CD14-positive monocyte (primary cell): ENCODE measurements around the gene GTF2F2. TPM values are rescaled to one million over a fixed set of nuclear protein-coding genes. Genes with fewer than 3 reads are reported as not detected.

Experiments
- DNase-seq, 3 donors: peaks; one replicate each; pipeline ENCODE4 v3.0.0-alpha.2; 2011 to 2022
- H2AFZ ChIP-seq: 2 replicates; pipeline ENCODE4 v1.6.0; 2012; ENCODE audit warnings: mild to moderate bottlenecking, low read depth, low read length, inconsistent platforms; ENCODE audit not compliant: insufficient read depth, poor library complexity, severe bottlenecking
- H3K27ac ChIP-seq, 2 donors: 1 replicate in 1 of 2; 2 replicates in 1 of 2; pipeline ENCODE4 v1.5.1; 2012 to 2013; ENCODE audit warnings: low read length in 2 of 2, control low read depth in 1 of 2, inconsistent platforms in 1 of 2, low read depth in 1 of 2, mild to moderate bottlenecking in 1 of 2
- H3K27me3 ChIP-seq, 2 donors: one replicate each; pipeline versions ENCODE4 v1.6.0 to v1.6.1; 2011 to 2013; ENCODE audit warnings: low read length in 2 of 2; ENCODE audit not compliant: control insufficient read depth in 2 of 2, insufficient read depth in 2 of 2
- H3K36me3 ChIP-seq, 2 donors: replicated peaks in 1 of 2; 1 replicate in 1 of 2; 2 replicates in 1 of 2; pipeline versions ENCODE4 v1.5.1 to v1.6.1; 2012 to 2013; ENCODE audit warnings: low read length in 2 of 2, control low read depth in 1 of 2, inconsistent platforms in 1 of 2, mild to moderate bottlenecking in 1 of 2; ENCODE audit not compliant: insufficient read depth in 2 of 2, control insufficient read depth in 1 of 2
- H3K4me1 ChIP-seq, 2 donors: 1 replicate in 1 of 2; 2 replicates in 1 of 2; pipeline versions ENCODE4 v1.5.1 to v1.6.1; 2012 to 2013; ENCODE audit warnings: low read length in 2 of 2, control low read depth in 1 of 2, inconsistent platforms in 1 of 2, mild to moderate bottlenecking in 1 of 2, moderate library complexity in 1 of 2; ENCODE audit not compliant: insufficient read depth in 2 of 2, control insufficient read depth in 1 of 2
- H3K4me2 ChIP-seq: replicated peaks from 2 replicates; pipeline ENCODE3; 2012; ENCODE audit warnings: low read length, moderate library complexity, mild to moderate bottlenecking; ENCODE audit not compliant: poor library complexity, severe bottlenecking; ENCODE audit errors: extremely low read depth
- H3K4me3 ChIP-seq, 3 experiments: fragments of 200-600 bp in 1 of 3; sonication (generic) in 1 of 3; replicated peaks in 1 of 3; 1 replicate in 2 of 3; 2 replicates in 1 of 3; pipeline ENCODE4 v1.5.1; 2011 to 2013; ENCODE audit warnings: low read length in 3 of 3, mild to moderate bottlenecking in 3 of 3, control low read depth in 2 of 3, low read depth in 2 of 3, inconsistent platforms in 1 of 3, moderate library complexity in 1 of 3
- H3K79me2 ChIP-seq: 2 replicates; pipeline ENCODE4 v1.6.0; 2012; ENCODE audit warnings: mild to moderate bottlenecking, control low read depth, inconsistent platforms, low read length, moderate library complexity; ENCODE audit not compliant: insufficient read depth
- H3K9ac ChIP-seq: 2 replicates; pipeline ENCODE4 v1.6.0; 2017; ENCODE audit warnings: low read length, mild to moderate bottlenecking; ENCODE audit not compliant: insufficient read depth, poor library complexity, severe bottlenecking
- H3K9me3 ChIP-seq, 2 donors: replicated peaks in 1 of 2; 1 replicate in 1 of 2; 2 replicates in 1 of 2; pipeline versions ENCODE4 v1.5.1 to v1.6.1; 2012 to 2013; ENCODE audit warnings: low read length in 2 of 2, control low read depth in 1 of 2; ENCODE audit not compliant: control insufficient read depth in 1 of 2, insufficient read depth in 1 of 2
- H4K20me1 ChIP-seq: 2 replicates; pipeline ENCODE4 v1.6.0; 2012; ENCODE audit warnings: mild to moderate bottlenecking, low read length, control low read depth, moderate library complexity; ENCODE audit not compliant: insufficient read depth
- H3K27ac Mint-ChIP-seq, 7 donors: one replicate each; pipeline ENCODE4 v1.8.0; 2020; ENCODE audit warnings: mild to moderate bottlenecking in 7 of 7, mixed read lengths in 7 of 7, moderate library complexity in 6 of 7, inconsistent platforms in 2 of 7
- H3K27me3 Mint-ChIP-seq, 3 donors: one replicate each; pipeline ENCODE4 v1.8.0; 2021 to 2022; ENCODE audit warnings: low read depth in 3 of 3, mild to moderate bottlenecking in 3 of 3, mixed read lengths in 3 of 3, moderate library complexity in 3 of 3, inconsistent platforms in 1 of 3
- H3K36me3 Mint-ChIP-seq, 2 donors: one replicate each; pipeline ENCODE4 v1.8.0; 2020; ENCODE audit warnings: mixed read lengths in 2 of 2, inconsistent platforms in 1 of 2, mild to moderate bottlenecking in 1 of 2
- H3K4me1 Mint-ChIP-seq: one replicate; pipeline ENCODE4 v1.8.0; 2020; ENCODE audit warnings: mild to moderate bottlenecking, mixed read lengths
- H3K4me3 Mint-ChIP-seq, 2 donors: one replicate each; pipeline ENCODE4 v1.8.0; 2020; ENCODE audit warnings: mild to moderate bottlenecking in 2 of 2, mixed read lengths in 2 of 2, moderate library complexity in 1 of 2
- H3K9me3 Mint-ChIP-seq, 7 donors: one replicate each; pipeline ENCODE4 v1.8.0; 2020 to 2022; ENCODE audit warnings: mixed read lengths in 7 of 7, mild to moderate bottlenecking in 6 of 7, moderate library complexity in 6 of 7, inconsistent platforms in 2 of 7
- WGBS: methylation state at CpG from one replicate; pipeline ENCODE4 v1.1.5; 2013; ENCODE audit warnings: missing lambda C conversion rate; ENCODE audit not compliant: insufficient coverage; 5-methylcytosine and 5-hydroxymethylcytosine counted together
- intact Hi-C, 2 donors: fragments of 100-400 bp; cut with micrococcal nuclease; formaldehyde crosslinking; loops; one replicate each; pipeline versions ENCODE4 v1.15.0 to v1.15.1; 2023
- polyA plus RNA-seq, 3 donors: library from polyadenylated mRNA; depleted of rRNA in 1 of 3; unstranded in 2 of 3; stranded (reverse) in 1 of 3; fragments of 300-500 nt in 2 of 3; fragments of >200 nt in 1 of 3; fragmentation: Illumina TruSeq in 2 of 3; gene quantifications; 1 replicate in 2 of 3; 2 replicates in 1 of 3; pipeline ENCODE4 v1.2.3, GENCODE V29; 2012 to 2021
- TF ChIP-seq, protein P1 (sequence below): fragments of 200-600 bp; IDR thresholded peaks from one replicate; pipeline ENCODE4 v1.8.0; 2022; ENCODE audit warnings: antibody characterized with exemption, mild to moderate bottlenecking

The GTF2F2 gene
- polyA plus RNA-seq, 3 donors, result 8.1 to 10.4 (median 8.5) TPM

GRCh38 chr13:45249662-45250061 lies 129.4 kb downstream of the GTF2F2 start:
- peaks cover 4% of the 10 kb centered on the region for H3K4me1 Mint-ChIP-seq
- Histone ChIP-seq H3K4me2 (no peak overlapping the region), H3K4me3 (no peak overlapping the region), H3K9ac (no peak overlapping the region), H3K9me3 (no peaks in the 10 kb centered on the region), H3K27me3 (no peaks in the 10 kb centered on the region), H3K27ac (no peak overlapping the region), H3K4me1 (peaks cover 0 to 7% of the 10 kb centered on the region in 2 donors), H3K36me3 (peaks cover 2 to 17% of the 10 kb centered on the region in 2 donors), H2AFZ (no peak overlapping the region), H3K79me2 (no peaks in the 10 kb centered on the region), H4K20me1 (peaks cover 7% of the 10 kb centered on the region)
- DNase-seq, result no peak
- H3K4me3 Mint-ChIP-seq, result no peak overlapping the region
- intact Hi-C loops, result no loop called here
- WGBS, result 80% methylated on average over 1 of the region's 3 CpGs
- no peaks in the 10 kb centered on the region for H3K27me3 Mint-ChIP-seq
- peaks cover 0 to 7% (median 3%) of the 10 kb centered on the region in 7 donors for H3K9me3 Mint-ChIP-seq
- H3K27ac Mint-ChIP-seq, result no peak overlapping the region
- TF ChIP-seq, protein P1, sequence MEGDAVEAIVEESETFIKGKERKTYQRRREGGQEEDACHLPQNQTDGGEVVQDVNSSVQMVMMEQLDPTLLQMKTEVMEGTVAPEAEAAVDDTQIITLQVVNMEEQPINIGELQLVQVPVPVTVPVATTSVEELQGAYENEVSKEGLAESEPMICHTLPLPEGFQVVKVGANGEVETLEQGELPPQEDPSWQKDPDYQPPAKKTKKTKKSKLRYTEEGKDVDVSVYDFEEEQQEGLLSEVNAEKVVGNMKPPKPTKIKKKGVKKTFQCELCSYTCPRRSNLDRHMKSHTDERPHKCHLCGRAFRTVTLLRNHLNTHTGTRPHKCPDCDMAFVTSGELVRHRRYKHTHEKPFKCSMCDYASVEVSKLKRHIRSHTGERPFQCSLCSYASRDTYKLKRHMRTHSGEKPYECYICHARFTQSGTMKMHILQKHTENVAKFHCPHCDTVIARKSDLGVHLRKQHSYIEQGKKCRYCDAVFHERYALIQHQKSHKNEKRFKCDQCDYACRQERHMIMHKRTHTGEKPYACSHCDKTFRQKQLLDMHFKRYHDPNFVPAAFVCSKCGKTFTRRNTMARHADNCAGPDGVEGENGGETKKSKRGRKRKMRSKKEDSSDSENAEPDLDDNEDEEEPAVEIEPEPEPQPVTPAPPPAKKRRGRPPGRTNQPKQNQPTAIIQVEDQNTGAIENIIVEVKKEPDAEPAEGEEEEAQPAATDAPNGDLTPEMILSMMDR, result no peak
- peaks cover 18 to 19% of the 10 kb centered on the region in 2 donors for H3K36me3 Mint-ChIP-seq

DNA sequence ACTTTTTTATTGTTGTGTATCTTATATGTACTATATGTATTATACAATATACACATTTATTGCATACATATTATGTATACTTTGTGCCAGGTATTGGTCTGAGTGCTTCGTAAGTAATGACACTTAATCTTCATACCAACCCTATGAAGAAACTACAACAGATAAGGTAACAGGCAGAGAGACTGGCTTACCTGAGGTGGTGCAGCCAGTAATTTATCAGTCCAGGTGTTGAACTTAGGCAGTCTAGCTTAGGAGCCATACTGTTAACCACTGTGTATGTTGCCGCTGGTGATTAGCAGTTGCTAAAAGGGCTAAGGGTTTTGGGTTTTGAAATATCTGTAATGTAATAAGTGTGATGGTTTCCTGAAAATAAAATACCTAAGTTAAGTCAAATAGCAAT lies 134.1 kb downstream of the GTF2F2 start:
- DNase-seq, result no peak
- WGBS, result no CpG with 5 or more reads among the region's 2 CpGs
- H3K36me3 ChIP-seq, result peaks cover 6 to 25% of the 10 kb centered on the region in 2 donors
- intact Hi-C loops, result no loop called here
- H3K4me1 ChIP-seq, result peaks cover 0 to 7% of the 10 kb centered on the region in 2 donors
- TF ChIP-seq, protein P1, result no peak
- H3K27me3 ChIP-seq, result no peaks in the 10 kb centered on the region
- Mint-ChIP-seq H3K4me3 (no peak overlapping the region), H3K4me1 (peaks cover 14% of the 10 kb centered on the region), H3K9me3 (peaks cover 0 to 5% (median 3%) of the 10 kb centered on the region in 7 donors), H3K27me3 (no peaks in the 10 kb centered on the region), H3K36me3 (peaks cover 18 to 25% of the 10 kb centered on the region in 2 donors), H3K27ac (no peak overlapping the region)
- no peak overlapping the region for H3K4me3 ChIP-seq
- H3K9ac ChIP-seq, result no peak overlapping the region
- no peaks in the 10 kb centered on the region for H3K79me2 ChIP-seq
- H3K4me2 ChIP-seq, result no peak overlapping the region
- no peak overlapping the region for H3K27ac ChIP-seq
- H4K20me1 ChIP-seq, result peaks cover 4% of the 10 kb centered on the region
- H2AFZ ChIP-seq, result no peak overlapping the region
- no peaks in the 10 kb centered on the region for H3K9me3 ChIP-seq
